ENCODE measurements around the gene KRI1. TPM values are rescaled to one million over a fixed set of nuclear protein-coding genes. Genes with fewer than 3 reads are reported as not detected.

The KRI1 gene
- 10 to 100 TPM; 14.8 to 21.2 (median 18.1) TPM for polyA plus RNA-seq
- long read RNA-seq, donor 1, result 0 reads
- long read RNA-seq, donor 2, result 0 reads
- long read RNA-seq, donor 3, partial matches to known transcripts, result 35 of 35 reads
- long read RNA-seq, donor 3, other reads (novel, unspliced or antisense), result 0 of 35 reads
- long read RNA-seq, donor 4, result 0 reads
- long read RNA-seq, donor 5, result 0 reads
- long read RNA-seq, donor 6, partial matches to known transcripts, result 0 of 3 reads
- long read RNA-seq, donor 6, other reads (novel, unspliced or antisense), result 0 of 3 reads
- long read RNA-seq, donor 7, result 0 reads
- long read RNA-seq, donor 8, result 0 reads
- long read RNA-seq, donor 9, partial matches to known transcripts, result 0 of 1 reads
- long read RNA-seq, donor 9, other reads (novel, unspliced or antisense), result 0 of 1 reads
- long read RNA-seq, donor 10, partial matches to known transcripts, result 0 of 3 reads
- long read RNA-seq, donor 10, other reads (novel, unspliced or antisense), result 0 of 3 reads

- H3K27ac ChIP-seq (ENCODE audit: low read depth in 1 of 3, low read length in 2 of 3), result peak within 1 kb of the TSS; percentile 68 to 90 (median 70)
- H3K27me3 ChIP-seq (ENCODE audit: control insufficient read depth in 3 of 3, insufficient read depth in 3 of 3, low read length in 3 of 3), result no peaks in the 10 kb centered on the region
- DNase-seq (peak; percentile 98 to 99), FAIRE-seq (no peak)
- H3K4me1 ChIP-seq (ENCODE audit: control insufficient read depth in 3 of 3, insufficient read depth in 2 of 3, low read depth in 1 of 3, low read length in 2 of 3), result peaks cover 2 to 29% (median 5%) of the 10 kb centered on the region in 3 donors
- 0% methylated on average over 61 to 94 of the region's 94 CpGs for WGBS, 3 donors
- H3K4me3 ChIP-seq (ENCODE audit: low read depth in 1 of 3, low read length in 3 of 3), result peak within 1 kb of the TSS; percentile 71 to 92 (median 75)
- no peaks in the 10 kb centered on the region for H3K9me3 ChIP-seq (ENCODE audit: control insufficient read depth in 2 of 2, insufficient read depth in 1 of 2, low read depth in 1 of 2, low read length in 1 of 2)
- H3K36me3 ChIP-seq (ENCODE audit: control insufficient read depth in 3 of 3, insufficient read depth in 2 of 3, low read depth in 1 of 3, low read length in 3 of 3), result peaks cover 0 to 35% (median 3%) of the 10 kb centered on the region in 3 donors
These were observed at the start of gene KRI1 for GRCh38 chr19:10565567-10566407. Gene KRI1 (minus strand): TSS chr19:10566010. CDS start chr19:10565999, 11 bp downstream.

- Histone ChIP-seq H3K4me1 (ENCODE audit: control insufficient read depth in 3 of 3, insufficient read depth in 2 of 3, low read depth in 1 of 3, low read length in 2 of 3) (no peaks in the 10 kb centered on the region), H3K9me3 (ENCODE audit: control insufficient read depth in 2 of 2, insufficient read depth in 1 of 2, low read depth in 1 of 2, low read length in 1 of 2) (no peaks in the 10 kb centered on the region), H3K36me3 (ENCODE audit: control insufficient read depth in 3 of 3, insufficient read depth in 2 of 3, low read depth in 1 of 3, low read length in 3 of 3) (peaks cover 0 to 4% (median 0%) of the 10 kb centered on the region in 3 donors), H3K4me3 (ENCODE audit: low read depth in 1 of 3, low read length in 3 of 3) (no peak overlapping the region), H3K27ac (ENCODE audit: low read depth in 1 of 3, low read length in 2 of 3) (no peak overlapping the region), H3K27me3 (ENCODE audit: control insufficient read depth in 3 of 3, insufficient read depth in 3 of 3, low read length in 3 of 3) (no peaks in the 10 kb centered on the region)
- FAIRE-seq (no peak), DNase-seq (peak in 1 of 2 donors; percentile 44)
- 20 to 62% (median 39%) methylated on average over 15 of the region's 15 CpGs for WGBS, 3 donors
These were observed 46.8 kb upstream of the KRI1 start for GRCh38 chr19:10612499-10613119.

- WGBS, 3 donors, result 83 to 89% (median 86%) methylated on average over 5 of the region's 5 CpGs
- H3K9me3 ChIP-seq (ENCODE audit: control insufficient read depth in 2 of 2, insufficient read depth in 1 of 2, low read depth in 1 of 2, low read length in 1 of 2), result no peaks in the 10 kb centered on the region
- no peak overlapping the region for H3K4me3 ChIP-seq (ENCODE audit: low read depth in 1 of 3, low read length in 3 of 3)
- no peak for FAIRE-seq
- DNase-seq, result no peak
- H3K36me3 ChIP-seq (ENCODE audit: control insufficient read depth in 3 of 3, insufficient read depth in 2 of 3, low read depth in 1 of 3, low read length in 3 of 3), result peaks cover 0 to 4% (median 0%) of the 10 kb centered on the region in 3 donors
- no peaks in the 10 kb centered on the region for H3K4me1 ChIP-seq (ENCODE audit: control insufficient read depth in 3 of 3, insufficient read depth in 2 of 3, low read depth in 1 of 3, low read length in 2 of 3)
- H3K27me3 ChIP-seq (ENCODE audit: control insufficient read depth in 3 of 3, insufficient read depth in 3 of 3, low read length in 3 of 3), result no peaks in the 10 kb centered on the region
- no peak overlapping the region for H3K27ac ChIP-seq (ENCODE audit: low read depth in 1 of 3, low read length in 2 of 3)
These were observed 46.1 kb upstream of the KRI1 start for GRCh38 chr19:10611907-10612306.

GRCh38 chr19:10604460-10604980 is 38.7 kb upstream of the KRI1 start:
- Histone ChIP-seq H3K27me3 (ENCODE audit: control insufficient read depth in 3 of 3, insufficient read depth in 3 of 3, low read length in 3 of 3) (peaks cover 0 to 21% (median 0%) of the 10 kb centered on the region in 3 donors), H3K4me1 (ENCODE audit: control insufficient read depth in 3 of 3, insufficient read depth in 2 of 3, low read depth in 1 of 3, low read length in 2 of 3) (peaks cover 0 to 11% (median 1%) of the 10 kb centered on the region in 3 donors), H3K27ac (ENCODE audit: low read depth in 1 of 3, low read length in 2 of 3) (peak overlapping the region in 2 of 3 donors; percentile 62 to 98), H3K9me3 (ENCODE audit: control insufficient read depth in 2 of 2, insufficient read depth in 1 of 2, low read depth in 1 of 2, low read length in 1 of 2) (peaks cover 0 to 7% of the 10 kb centered on the region in 2 donors), H3K4me3 (ENCODE audit: low read depth in 1 of 3, low read length in 3 of 3) (no peak overlapping the region), H3K36me3 (ENCODE audit: control insufficient read depth in 3 of 3, insufficient read depth in 2 of 3, low read depth in 1 of 3, low read length in 3 of 3) (no peaks in the 10 kb centered on the region)
- FAIRE-seq, result no peak
- 67 to 75% (median 69%) methylated on average over 9 of the region's 9 CpGs for WGBS, 3 donors
- DNase-seq, result no peak

GRCh38 chr19:10603873-10604459 is 38.2 kb upstream of the KRI1 start:
- Histone ChIP-seq H3K36me3 (ENCODE audit: control insufficient read depth in 3 of 3, insufficient read depth in 2 of 3, low read depth in 1 of 3, low read length in 3 of 3) (no peaks in the 10 kb centered on the region), H3K9me3 (ENCODE audit: control insufficient read depth in 2 of 2, insufficient read depth in 1 of 2, low read depth in 1 of 2, low read length in 1 of 2) (peaks cover 0 to 7% of the 10 kb centered on the region in 2 donors), H3K27me3 (ENCODE audit: control insufficient read depth in 3 of 3, insufficient read depth in 3 of 3, low read length in 3 of 3) (peaks cover 0 to 21% (median 0%) of the 10 kb centered on the region in 3 donors), H3K27ac (ENCODE audit: low read depth in 1 of 3, low read length in 2 of 3) (peak overlapping the region; percentile 62 to 98 (median 71)), H3K4me1 (ENCODE audit: control insufficient read depth in 3 of 3, insufficient read depth in 2 of 3, low read depth in 1 of 3, low read length in 2 of 3) (peaks cover 0 to 11% (median 1%) of the 10 kb centered on the region in 3 donors), H3K4me3 (ENCODE audit: low read depth in 1 of 3, low read length in 3 of 3) (peak overlapping the region; percentile 21 to 82 (median 73))
- WGBS, 3 donors, result 27 to 32% (median 30%) methylated on average over 9 of the region's 9 CpGs
- FAIRE-seq, result no peak
- peak; percentile 7 to 43 for DNase-seq

GRCh38 chr19:10603084-10603872 is 37.5 kb upstream of the KRI1 start:
- Histone ChIP-seq H3K27me3 (ENCODE audit: control insufficient read depth in 3 of 3, insufficient read depth in 3 of 3, low read length in 3 of 3) (peaks cover 0 to 21% (median 0%) of the 10 kb centered on the region in 3 donors), H3K4me1 (ENCODE audit: control insufficient read depth in 3 of 3, insufficient read depth in 2 of 3, low read depth in 1 of 3, low read length in 2 of 3) (peaks cover 0 to 11% (median 1%) of the 10 kb centered on the region in 3 donors), H3K36me3 (ENCODE audit: control insufficient read depth in 3 of 3, insufficient read depth in 2 of 3, low read depth in 1 of 3, low read length in 3 of 3) (no peaks in the 10 kb centered on the region), H3K4me3 (ENCODE audit: low read depth in 1 of 3, low read length in 3 of 3) (peak overlapping the region; percentile 73 to 95 (median 82)), H3K9me3 (ENCODE audit: control insufficient read depth in 2 of 2, insufficient read depth in 1 of 2, low read depth in 1 of 2, low read length in 1 of 2) (peaks cover 0 to 7% of the 10 kb centered on the region in 2 donors), H3K27ac (ENCODE audit: low read depth in 1 of 3, low read length in 2 of 3) (peak overlapping the region; percentile 71 to 98 (median 73))
- WGBS, 3 donors, result 8 to 25% (median 18%) methylated on average over 18 to 19 of the region's 19 CpGs
- DNase-seq, result peak; percentile 25 to 56
- no peak for FAIRE-seq

All from small intestine (tissue), 16 donors.